A549 (cell line): ENCODE results near the gene TDRD12. TPM values are rescaled to one million over a fixed set of nuclear protein-coding genes. Genes with fewer than 3 reads are reported as not detected.
A peak's percentile ranks its signal among the peaks of the same experiment; 100 is the strongest.

Experiments used
- ATAC-seq, 2 experiments: fragments of 200-7000 bp in 1 of 2; fragments of >200 bp in 1 of 2; cut with Nextera tagmentation in 1 of 2; cut with Tn5 transposase in 1 of 2; 3 replicates each; pipeline versions ENCODE4 v1.8.0 to v1.9.1; 2018 to 2020; ENCODE audit warnings: mild to moderate bottlenecking in 1 of 2, moderate library complexity in 1 of 2
- CTCF ChIA-PET: fragments of 300-600 bp; sonication (Branson Sonifier 250); formaldehyde crosslinking; extraction: SDS; loops from one replicate; lab custom pipeline; 2021; ENCODE audit warnings: antibody characterized with exemption, inconsistent platforms; lab: Yijun Ruan, JAX
- POLR2A ChIA-PET: fragments of 350-600 bp; formaldehyde crosslinking; extraction: SDS; loops from one replicate; lab custom pipeline; 2021; ENCODE audit warnings: antibody characterized with exemption, inconsistent platforms; lab: Yijun Ruan, JAX
- DNase-seq, 2 experiments: peaks; one replicate each; pipeline versions ENCODE4 v3.0.0 to v3.0.0-alpha.2; 2011 to 2016; ENCODE audit warnings: low read depth in 1 of 2, low spot score in 1 of 2
- FAIRE-seq: peaks from 2 replicates; lab custom pipeline; 2011; peaks lifted over from hg19 to GRCh38; lab: Jason Lieb, UNC
- H3K27ac ChIP-seq, 2 experiments: fragments of >200 bp; sonication (Bioruptor Twin); formaldehyde crosslinking; 3 replicates each; pipeline ENCODE4 v1.5.1; 2016 to 2017
- H3K4me1 ChIP-seq: fragments of >200 bp; sonication (Bioruptor Twin); formaldehyde crosslinking; 3 replicates; pipeline ENCODE4 v1.6.1; 2016
- H3K4me2 ChIP-seq: fragments of >200 bp; sonication (Bioruptor Twin); formaldehyde crosslinking; 3 replicates; pipeline ENCODE4 v1.6.1; 2016
- H3K4me3 ChIP-seq: fragments of >200 bp; sonication (Bioruptor Twin); formaldehyde crosslinking; 3 replicates; pipeline ENCODE4 v1.5.1; 2016
- H3K9me3 ChIP-seq: fragments of >200 bp; sonication (Bioruptor Twin); formaldehyde crosslinking; 3 replicates; pipeline ENCODE4 v1.6.1; 2016
- CEBPB ChIP-seq, 2 experiments: fragments of >200 bp in 1 of 2; sonication (Bioruptor Twin) in 1 of 2; formaldehyde crosslinking in 1 of 2; IDR thresholded peaks; 2 replicates each; pipeline ENCODE4 v1.6.1; 2012 to 2016
- EHF ChIP-seq: fragments of 250-450 bp; sonication (Bioruptor Pico); IDR thresholded peaks from 2 replicates; pipeline ENCODE4 v1.5.0; 2020; ENCODE audit warnings: mild to moderate bottlenecking
- ESRRA ChIP-seq: fragments of 150-350 bp; IDR thresholded peaks from 2 replicates; pipeline ENCODE4 v1.6.1; 2014; ENCODE audit warnings: mild to moderate bottlenecking, low read length, borderline replicate concordance
- FOSB ChIP-seq: fragments of 250-450 bp; sonication (Bioruptor Pico); IDR thresholded peaks from 2 replicates; pipeline ENCODE4 v1.5.0; 2020; ENCODE audit warnings: mild to moderate bottlenecking, moderate library complexity
- FOXS1 ChIP-seq: fragments of 250-450 bp; sonication (Bioruptor Pico); IDR thresholded peaks from 2 replicates; pipeline ENCODE4 v1.5.0; 2020; ENCODE audit warnings: mild to moderate bottlenecking, moderate library complexity
- GATA3 ChIP-seq: IDR thresholded peaks from 2 replicates; pipeline ENCODE4 v1.6.1; 2012; ENCODE audit warnings: borderline replicate concordance
- HDAC2 ChIP-seq: fragments of 200-600 bp; sonication (generic); IDR thresholded peaks from 2 replicates; pipeline ENCODE4 v1.6.1; 2016
- HEYL ChIP-seq: fragments of 250-450 bp; sonication (Bioruptor Pico); IDR thresholded peaks from 2 replicates; pipeline ENCODE4 v1.8.0; 2021; ENCODE audit warnings: mild to moderate bottlenecking, moderate library complexity
- HOXB13 ChIP-seq: fragments of 250-450 bp; sonication (Bioruptor Pico); IDR thresholded peaks from 2 replicates; pipeline ENCODE4 v1.5.0; 2020; ENCODE audit warnings: low read depth, mild to moderate bottlenecking, moderate library complexity
- HOXB5 ChIP-seq: fragments of 250-450 bp; sonication (Bioruptor Pico); IDR thresholded peaks from 2 replicates; pipeline ENCODE4 v1.5.0; 2020; ENCODE audit warnings: mild to moderate bottlenecking, moderate library complexity
- JUN ChIP-seq, 2 experiments: fragments of >200 bp; sonication (Bioruptor Twin); formaldehyde crosslinking; IDR thresholded peaks; 2 replicates in 1 of 2; 3 replicates in 1 of 2; pipeline ENCODE4 v1.6.1; 2016 to 2017
- KDM5A ChIP-seq: fragments of 200-600 bp; sonication (generic); IDR thresholded peaks from 2 replicates; pipeline ENCODE4 v1.6.1; 2016; ENCODE audit warnings: antibody characterized with exemption, mild to moderate bottlenecking
- MYC ChIP-seq: IDR thresholded peaks from 2 replicates; pipeline ENCODE4 v1.6.1; 2012; ENCODE audit warnings: mild to moderate bottlenecking, inconsistent platforms, low read length, improper control_type of control experiment, borderline replicate concordance
- NFE2L2 ChIP-seq: fragments of 150-350 bp; conservative IDR thresholded peaks from 2 replicates; pipeline ENCODE4 v1.6.1; 2014; ENCODE audit warnings: low read length
- NR3C1 ChIP-seq: fragments of >200 bp; sonication (Bioruptor Twin); formaldehyde crosslinking; IDR thresholded peaks from 3 replicates; pipeline ENCODE4 v1.6.1; 2017
- PHF8 ChIP-seq: fragments of 200-600 bp; sonication (generic); IDR thresholded peaks from 2 replicates; pipeline ENCODE4 v1.6.1; 2016; ENCODE audit warnings: low read depth, mild to moderate bottlenecking, antibody characterized with exemption, moderate library complexity, borderline replicate concordance
- POLR2AphosphoS2 ChIP-seq: conservative IDR thresholded peaks from 2 replicates; pipeline ENCODE4 v1.6.1; 2012; ENCODE audit warnings: low read length, improper control_type of control experiment, inconsistent platforms
- TP53 ChIP-seq: fragments of 250-450 bp; sonication (Bioruptor Pico); IDR thresholded peaks from 2 replicates; pipeline ENCODE4 v1.5.0; 2021; ENCODE audit warnings: mild to moderate bottlenecking, moderate library complexity
- ZFP36 ChIP-seq: fragments of 450-650 bp; IDR thresholded peaks from 2 replicates; pipeline ENCODE4 v1.6.1; 2014; ENCODE audit warnings: borderline replicate concordance; ENCODE audit not compliant: partially characterized antibody
- WGBS: methylation state at CpG from one replicate; pipeline ENCODE4 v1.1.6; 2017; ENCODE audit errors: missing lambda C conversion rate; 5-methylcytosine and 5-hydroxymethylcytosine counted together
- polyA plus RNA-seq, 4 experiments: library from polyadenylated mRNA; depleted of rRNA in 3 of 4; stranded (reverse); fragments of >200 nt; fragmentation: RNase III in 1 of 4; extraction: RNeasy Plus Mini Kit Qiagen cat#74134 plus additional on column Dnase treatment in 1 of 4; gene quantifications; 2 replicates in 3 of 4; 3 replicates in 1 of 4; pipeline ENCODE4 v1.2.3, GENCODE V29; 2011 to 2017
- TF ChIP-seq, protein P1 (sequence below): fragments of 250-450 bp; sonication (Bioruptor Pico); IDR thresholded peaks from 2 replicates; pipeline ENCODE4 v1.5.0; 2021; ENCODE audit warnings: mild to moderate bottlenecking, moderate library complexity, borderline replicate concordance
- TF ChIP-seq, protein P2 (sequence below): fragments of 250-450 bp; sonication (Bioruptor Pico); IDR thresholded peaks from 2 replicates; pipeline ENCODE4 v1.5.0; 2020; ENCODE audit warnings: low read depth, mild to moderate bottlenecking, moderate library complexity
- TF ChIP-seq, protein P3 (sequence below): IDR thresholded peaks from 2 replicates; pipeline ENCODE4 v1.6.1; 2012; ENCODE audit warnings: low read depth, borderline replicate concordance
- TF ChIP-seq, protein P4 (sequence below): IDR thresholded peaks from 2 replicates; pipeline ENCODE4 v1.6.1; 2012
- TF ChIP-seq, protein P5 (sequence below): fragments of 200-600 bp; sonication (generic); IDR thresholded peaks from 2 replicates; pipeline ENCODE4 v1.6.1; 2016; ENCODE audit warnings: antibody characterized with exemption, mild to moderate bottlenecking, moderate library complexity

TDRD12 gene
- polyA plus RNA-seq, 2 of the 4 experiments (the other 2 are of a cell fraction), result 0.19 to 0.53 TPM

DNA sequence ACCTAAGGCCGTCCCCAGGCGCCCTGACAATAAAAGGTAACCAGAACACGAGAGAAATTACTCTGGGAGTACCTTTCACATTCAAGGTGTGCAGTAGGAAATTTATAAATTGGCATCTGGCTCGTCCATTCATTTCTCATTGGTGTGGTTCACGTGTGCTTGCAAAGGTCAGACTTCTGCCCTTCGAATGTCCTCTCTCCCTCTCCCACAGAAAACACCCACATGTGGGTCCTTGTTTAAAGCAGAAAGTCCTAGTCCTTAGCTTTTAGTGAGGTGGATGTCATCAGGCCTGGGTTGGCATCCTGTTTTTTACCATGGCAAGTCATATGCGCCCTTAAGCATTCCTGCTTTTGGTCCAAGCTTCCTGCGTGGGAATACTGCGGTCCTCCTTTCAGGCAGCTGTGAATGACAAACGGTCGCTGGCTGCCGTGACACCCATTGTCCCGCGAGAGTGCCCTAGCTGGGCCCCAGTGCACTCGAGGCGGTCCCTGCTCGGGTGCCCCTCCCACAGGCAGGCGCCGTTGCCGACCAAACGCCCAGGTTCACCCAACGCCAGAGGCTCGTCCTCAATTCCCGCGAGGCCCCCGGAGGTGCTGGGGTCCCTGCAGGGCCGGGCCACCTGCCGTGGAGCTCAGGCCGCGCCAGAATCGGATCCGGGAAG lies 28.1 kb upstream of the TDRD12 start, which contains the start of gene NUDT19 (continued):
- TF ChIP-seq, protein P1, sequence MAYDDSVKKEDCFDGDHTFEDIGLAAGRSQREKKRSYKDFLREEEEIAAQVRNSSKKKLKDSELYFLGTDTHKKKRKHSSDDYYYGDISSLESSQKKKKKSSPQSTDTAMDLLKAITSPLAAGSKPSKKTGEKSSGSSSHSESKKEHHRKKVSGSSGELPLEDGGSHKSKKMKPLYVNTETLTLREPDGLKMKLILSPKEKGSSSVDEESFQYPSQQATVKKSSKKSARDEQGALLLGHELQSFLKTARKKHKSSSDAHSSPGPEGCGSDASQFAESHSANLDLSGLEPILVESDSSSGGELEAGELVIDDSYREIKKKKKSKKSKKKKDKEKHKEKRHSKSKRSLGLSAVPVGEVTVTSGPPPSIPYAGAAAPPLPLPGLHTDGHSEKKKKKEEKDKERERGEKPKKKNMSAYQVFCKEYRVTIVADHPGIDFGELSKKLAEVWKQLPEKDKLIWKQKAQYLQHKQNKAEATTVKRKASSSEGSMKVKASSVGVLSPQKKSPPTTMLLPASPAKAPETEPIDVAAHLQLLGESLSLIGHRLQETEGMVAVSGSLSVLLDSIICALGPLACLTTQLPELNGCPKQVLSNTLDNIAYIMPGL (CRISPR knock-in tag), result no peak
- TF ChIP-seq POLR2AphosphoS2, result no peak
- no peak for TF ChIP-seq NR3C1
- TF ChIP-seq CEBPB (IDR thresholded peaks at IDR 0.05), result no peak
- TF ChIP-seq GATA3, result peak; percentile 73

DNA sequence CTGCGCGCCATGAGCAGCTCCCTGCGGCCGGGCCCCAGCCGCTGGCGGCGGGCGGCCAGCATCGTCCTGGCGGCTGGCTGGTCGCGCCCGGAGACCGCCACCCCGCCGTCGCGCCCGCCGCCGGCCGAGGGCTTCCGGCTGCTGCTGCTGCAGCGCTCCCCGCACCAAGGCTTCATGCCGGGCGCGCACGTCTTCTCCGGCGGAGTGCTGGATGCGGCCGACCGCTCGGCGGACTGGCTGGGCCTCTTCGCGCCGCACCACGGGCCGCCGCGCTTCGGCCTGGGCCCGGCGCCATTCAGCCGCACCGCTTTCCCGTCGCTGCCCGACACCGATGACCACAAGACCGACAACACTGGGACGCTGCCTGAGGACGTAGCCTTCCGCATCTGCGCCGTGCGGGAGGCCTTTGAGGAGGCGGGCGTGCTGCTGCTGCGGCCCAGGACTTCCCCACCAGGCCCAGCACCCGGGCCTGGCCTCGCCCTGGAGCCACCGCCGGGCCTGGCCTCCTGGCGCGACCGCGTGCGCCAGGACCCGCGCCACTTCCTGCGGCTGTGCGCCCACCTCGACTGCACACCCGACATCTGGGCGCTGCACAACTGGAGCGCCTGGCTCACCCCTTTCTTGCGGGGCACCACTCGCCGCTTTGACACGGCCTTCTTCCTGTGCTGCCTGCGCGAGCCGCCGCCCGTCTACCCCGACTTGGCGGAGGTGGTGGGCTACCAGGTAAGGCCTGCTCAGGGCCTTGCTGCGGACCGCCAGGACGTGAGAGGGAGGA lies 27.4 kb upstream of the TDRD12 start:
- ChIA-PET POLR2A (interaction anchor here (0.6 to 1.8 kb wide), 11 partner anchors 9 to 485 kb away, joined by 3 to 24 read pairs (median 6); partner anchors contain the start of genes ANKRD27, CEP89, PDCD5 and RGS9BP), CTCF (interaction anchor here (0.6 to 1.6 kb wide), 13 partner anchors 8 to 763 kb away, joined by 3 to 9 read pairs (median 3); partner anchors contain the start of genes ANKRD27 and RGS9BP)
- peak; percentile 71 to 78 for ATAC-seq
- Histone ChIP-seq H3K27ac (peak overlapping the region; percentile 77 to 94), H3K4me1 (peaks cover 34% of the 10 kb centered on the region), H3K4me2 (peak overlapping the region; percentile 78), H3K4me3 (peak overlapping the region; percentile 59), H3K9me3 (peaks cover 5% of the 10 kb centered on the region; the same call in 1 of the 3 replicates)
- 1% methylated on average over 84 of the region's 93 CpGs for WGBS
- peak in 1 of 2 experiments; percentile 85 for DNase-seq
- FAIRE-seq, result no peak
- TF ChIP-seq, protein P2, sequence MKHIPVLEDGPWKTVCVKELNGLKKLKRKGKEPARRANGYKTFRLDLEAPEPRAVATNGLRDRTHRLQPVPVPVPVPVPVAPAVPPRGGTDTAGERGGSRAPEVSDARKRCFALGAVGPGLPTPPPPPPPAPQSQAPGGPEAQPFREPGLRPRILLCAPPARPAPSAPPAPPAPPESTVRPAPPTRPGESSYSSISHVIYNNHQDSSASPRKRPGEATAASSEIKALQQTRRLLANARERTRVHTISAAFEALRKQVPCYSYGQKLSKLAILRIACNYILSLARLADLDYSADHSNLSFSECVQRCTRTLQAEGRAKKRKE (CRISPR knock-in tag), result peak; percentile 44
- TF ChIP-seq CEBPB (IDR thresholded peaks at IDR 0.05), result no peak
- no peak for TF ChIP-seq HEYL (CRISPR knock-in tag)
- peak; percentile 26; the same call in 1 of the 2 replicates for TF ChIP-seq HOXB5 (CRISPR knock-in tag)
- peak; percentile 66 for TF ChIP-seq PHF8
- TF ChIP-seq, protein P3, sequence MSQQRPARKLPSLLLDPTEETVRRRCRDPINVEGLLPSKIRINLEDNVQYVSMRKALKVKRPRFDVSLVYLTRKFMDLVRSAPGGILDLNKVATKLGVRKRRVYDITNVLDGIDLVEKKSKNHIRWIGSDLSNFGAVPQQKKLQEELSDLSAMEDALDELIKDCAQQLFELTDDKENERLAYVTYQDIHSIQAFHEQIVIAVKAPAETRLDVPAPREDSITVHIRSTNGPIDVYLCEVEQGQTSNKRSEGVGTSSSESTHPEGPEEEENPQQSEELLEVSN, result peak; percentile 90
- peak; percentile 72 to 84; a peak in 4 of 5 replicates for TF ChIP-seq JUN (IDR thresholded peaks at IDR 0.05)
- TF ChIP-seq EHF (CRISPR knock-in tag), result 0 out of 2 replicates have a peak, but pooled peaks have one; percentile 15
- TF ChIP-seq HDAC2, result peak; percentile 61; the same call in 1 of the 2 replicates
- TF ChIP-seq, protein P4, sequence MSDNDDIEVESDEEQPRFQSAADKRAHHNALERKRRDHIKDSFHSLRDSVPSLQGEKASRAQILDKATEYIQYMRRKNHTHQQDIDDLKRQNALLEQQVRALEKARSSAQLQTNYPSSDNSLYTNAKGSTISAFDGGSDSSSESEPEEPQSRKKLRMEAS, result peak; percentile 97
- TF ChIP-seq FOSB, result no peak
- TF ChIP-seq KDM5A, result 0 out of 2 replicates have a peak, but pooled peaks have one; percentile 16
- TF ChIP-seq TP53 (CRISPR knock-in tag), result peak; percentile 41; the same call in 1 of the 2 replicates
- TF ChIP-seq NR3C1, result no peak
- TF ChIP-seq FOXS1 (CRISPR knock-in tag), result no peak
- peak; percentile 91; the same call in 1 of the 2 replicates for TF ChIP-seq MYC
- TF ChIP-seq HOXB13 (CRISPR knock-in tag), result peak; percentile 27; the same call in 1 of the 2 replicates
- TF ChIP-seq, protein P5, sequence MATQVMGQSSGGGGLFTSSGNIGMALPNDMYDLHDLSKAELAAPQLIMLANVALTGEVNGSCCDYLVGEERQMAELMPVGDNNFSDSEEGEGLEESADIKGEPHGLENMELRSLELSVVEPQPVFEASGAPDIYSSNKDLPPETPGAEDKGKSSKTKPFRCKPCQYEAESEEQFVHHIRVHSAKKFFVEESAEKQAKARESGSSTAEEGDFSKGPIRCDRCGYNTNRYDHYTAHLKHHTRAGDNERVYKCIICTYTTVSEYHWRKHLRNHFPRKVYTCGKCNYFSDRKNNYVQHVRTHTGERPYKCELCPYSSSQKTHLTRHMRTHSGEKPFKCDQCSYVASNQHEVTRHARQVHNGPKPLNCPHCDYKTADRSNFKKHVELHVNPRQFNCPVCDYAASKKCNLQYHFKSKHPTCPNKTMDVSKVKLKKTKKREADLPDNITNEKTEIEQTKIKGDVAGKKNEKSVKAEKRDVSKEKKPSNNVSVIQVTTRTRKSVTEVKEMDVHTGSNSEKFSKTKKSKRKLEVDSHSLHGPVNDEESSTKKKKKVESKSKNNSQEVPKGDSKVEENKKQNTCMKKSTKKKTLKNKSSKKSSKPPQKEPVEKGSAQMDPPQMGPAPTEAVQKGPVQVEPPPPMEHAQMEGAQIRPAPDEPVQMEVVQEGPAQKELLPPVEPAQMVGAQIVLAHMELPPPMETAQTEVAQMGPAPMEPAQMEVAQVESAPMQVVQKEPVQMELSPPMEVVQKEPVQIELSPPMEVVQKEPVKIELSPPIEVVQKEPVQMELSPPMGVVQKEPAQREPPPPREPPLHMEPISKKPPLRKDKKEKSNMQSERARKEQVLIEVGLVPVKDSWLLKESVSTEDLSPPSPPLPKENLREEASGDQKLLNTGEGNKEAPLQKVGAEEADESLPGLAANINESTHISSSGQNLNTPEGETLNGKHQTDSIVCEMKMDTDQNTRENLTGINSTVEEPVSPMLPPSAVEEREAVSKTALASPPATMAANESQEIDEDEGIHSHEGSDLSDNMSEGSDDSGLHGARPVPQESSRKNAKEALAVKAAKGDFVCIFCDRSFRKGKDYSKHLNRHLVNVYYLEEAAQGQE, result peak; percentile 61
- TF ChIP-seq NFE2L2, result no peak
- TF ChIP-seq, protein P1 (CRISPR knock-in tag), result peak; percentile 80; the same call in 1 of the 2 replicates
- TF ChIP-seq ZFP36, result no peak
- TF ChIP-seq ESRRA, result no peak
- no peak for TF ChIP-seq POLR2AphosphoS2
